ENCODE measurements around the gene RXFP2. TPM values are rescaled to one million over a fixed set of nuclear protein-coding genes. Genes with fewer than 3 reads are reported as not detected.

The RXFP2 gene
- polyA plus RNA-seq, 1 experiment = not detected

GRCh38 chr13:31772231-31772630 lies 32.9 kb downstream of the RXFP2 start:
- H3K27me3 ChIP-seq (ENCODE audit: control insufficient read depth, insufficient read depth, low read length) = no peaks in the 10 kb centered on the region
- H3K9me3 ChIP-seq (ENCODE audit: control insufficient read depth, insufficient read depth, low read length) = no peaks in the 10 kb centered on the region
- ChIA-PET POLR2A (no interaction called here), CTCF (interaction anchor here (0.6 kb wide), 1 partner anchor 16 kb away, joined by 3 read pairs; no protein-coding TSS in a partner anchor)
- no peak overlapping the region for H3K27ac ChIP-seq (ENCODE audit: low read depth, low read length)
- no peak for TF ChIP-seq CTCF (IDR thresholded peaks at IDR 0.05; ENCODE audit: low read depth, low read length)
- no peak for DNase-seq (ENCODE audit: low read depth, low spot score)
- H3K4me3 ChIP-seq (ENCODE audit: low read depth, low read length) = no peak overlapping the region

DNA sequence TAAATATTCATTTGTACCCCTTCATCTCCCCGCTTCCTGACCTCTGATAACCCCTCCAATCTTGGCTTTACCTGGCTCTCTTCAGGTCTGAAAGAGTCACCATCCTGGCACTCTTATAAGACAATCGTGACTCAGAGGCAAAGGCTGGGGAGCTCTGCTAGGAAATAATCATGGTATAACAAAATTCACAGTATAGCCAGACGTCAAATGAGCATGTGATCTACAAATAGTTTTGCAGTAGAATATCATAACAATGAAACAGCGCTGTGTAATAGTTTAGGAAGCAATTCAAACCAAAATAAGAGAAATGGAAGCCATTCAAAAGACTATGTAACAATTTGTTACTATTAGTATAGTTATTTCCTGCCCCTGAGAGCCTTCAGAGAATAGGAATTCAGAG lies 34.2 kb downstream of the RXFP2 start:
- no peak for TF ChIP-seq CTCF (IDR thresholded peaks at IDR 0.05; ENCODE audit: low read depth, low read length)
- no peak for DNase-seq (ENCODE audit: low read depth, low spot score)
- no peaks in the 10 kb centered on the region for H3K9me3 ChIP-seq (ENCODE audit: control insufficient read depth, insufficient read depth, low read length)
- POLR2A ChIA-PET = no interaction called here
- CTCF ChIA-PET = interaction anchor here (1.0 kb wide), 1 partner anchor 23 kb away, joined by 3 read pairs; no protein-coding TSS in a partner anchor
- H3K4me3 ChIP-seq (ENCODE audit: low read depth, low read length) = no peak overlapping the region
- H3K27me3 ChIP-seq (ENCODE audit: control insufficient read depth, insufficient read depth, low read length) = no peaks in the 10 kb centered on the region
- H3K27ac ChIP-seq (ENCODE audit: low read depth, low read length) = peak overlapping the region; percentile 43

- POLR2A ChIA-PET = no interaction called here
- CTCF ChIA-PET = interaction anchor here (1.0 kb wide), 1 partner anchor 22 kb away, joined by 3 read pairs; no protein-coding TSS in a partner anchor
- Histone ChIP-seq H3K9me3 (ENCODE audit: control insufficient read depth, insufficient read depth, low read length) (no peaks in the 10 kb centered on the region), H3K27ac (ENCODE audit: low read depth, low read length) (no peak overlapping the region), H3K4me3 (ENCODE audit: low read depth, low read length) (no peak overlapping the region), H3K27me3 (ENCODE audit: control insufficient read depth, insufficient read depth, low read length) (no peaks in the 10 kb centered on the region)
- no peak for TF ChIP-seq CTCF (IDR thresholded peaks at IDR 0.05; ENCODE audit: low read depth, low read length)
- no peak for DNase-seq (ENCODE audit: low read depth, low spot score)
These were observed 34.9 kb downstream of the RXFP2 start for GRCh38 chr13:31774186-31774750.

DNA sequence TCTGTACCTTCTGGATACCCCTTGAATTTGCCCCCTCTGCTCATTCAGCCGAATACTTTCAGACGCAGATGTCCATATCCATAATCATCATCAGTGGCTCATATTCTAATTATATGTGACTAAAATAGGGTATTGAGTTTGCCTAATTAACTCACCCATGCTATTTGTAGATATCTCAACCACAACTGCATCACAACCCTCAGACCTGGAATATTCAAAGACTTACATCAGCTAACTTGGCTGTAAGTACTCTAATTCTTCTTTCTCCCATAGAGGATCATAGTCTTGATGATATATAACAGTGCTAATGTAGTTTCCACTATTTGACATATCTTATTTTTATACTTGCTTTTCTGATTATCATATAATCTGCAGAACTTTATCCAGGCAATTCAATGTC lies 35.8 kb downstream of the RXFP2 start:
- no peaks in the 10 kb centered on the region for H3K27me3 ChIP-seq (ENCODE audit: control insufficient read depth, insufficient read depth, low read length)
- ChIA-PET POLR2A (no interaction called here), CTCF (no interaction called here)
- no peak overlapping the region for H3K27ac ChIP-seq (ENCODE audit: low read depth, low read length)
- no peak overlapping the region for H3K4me3 ChIP-seq (ENCODE audit: low read depth, low read length)
- no peak for TF ChIP-seq CTCF (IDR thresholded peaks at IDR 0.05; ENCODE audit: low read depth, low read length)
- no peak for DNase-seq (ENCODE audit: low read depth, low spot score)
- no peaks in the 10 kb centered on the region for H3K9me3 ChIP-seq (ENCODE audit: control insufficient read depth, insufficient read depth, low read length)

GRCh38 chr13:31775686-31776085 lies 36.4 kb downstream of the RXFP2 start:
- no peak for TF ChIP-seq CTCF (IDR thresholded peaks at IDR 0.05; ENCODE audit: low read depth, low read length)
- DNase-seq (ENCODE audit: low read depth, low spot score) = no peak
- no peak overlapping the region for H3K4me3 ChIP-seq (ENCODE audit: low read depth, low read length)
- POLR2A ChIA-PET = no interaction called here
- no peak overlapping the region for H3K27ac ChIP-seq (ENCODE audit: low read depth, low read length)
- H3K27me3 ChIP-seq (ENCODE audit: control insufficient read depth, insufficient read depth, low read length) = no peaks in the 10 kb centered on the region
- no peaks in the 10 kb centered on the region for H3K9me3 ChIP-seq (ENCODE audit: control insufficient read depth, insufficient read depth, low read length)
- CTCF ChIA-PET = no interaction called here

Data from AG04450 (cell line).